ENCODE data around the gene ETV1. TPM values are rescaled to one million over a fixed set of nuclear protein-coding genes. Genes with fewer than 3 reads are reported as not detected.

ETV1 gene
- total and polyA plus RNA-seq, 2 of the 4 experiments (the other 2 are of a cell fraction) = 8.6 to 21.1 TPM

DNA sequence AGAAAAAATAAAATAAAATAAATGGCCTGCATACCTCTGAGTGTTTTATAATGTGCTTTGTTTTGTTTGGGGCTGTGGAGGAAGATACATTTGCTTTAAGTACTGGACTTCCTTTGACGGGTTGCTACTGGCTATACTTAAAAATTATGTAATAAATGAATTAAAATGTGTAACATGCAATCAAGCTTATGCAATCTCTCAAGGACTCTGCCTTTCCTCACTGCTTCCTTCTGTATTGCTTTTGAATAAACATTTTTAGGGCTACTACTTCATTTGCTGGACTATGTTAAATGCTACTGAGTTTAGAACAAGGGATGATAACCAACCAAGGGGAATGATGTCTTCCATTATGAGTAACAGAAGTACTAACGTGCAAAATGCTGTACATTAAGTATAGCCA is 91.6 kb downstream of the ETV1 start:
- DNase-seq (peak; percentile 34), ATAC-seq (ENCODE audit: low read depth) (peak; percentile 56)
- H3K9ac ChIP-seq (ENCODE audit: low read depth, low read length) = no peak overlapping the region
- H3K4ac ChIP-seq (ENCODE audit: low read depth, low read length) = no peak overlapping the region
- H2AK9ac ChIP-seq (replicated peaks; ENCODE audit: low read depth, low read length, poor library complexity) = no peak overlapping the region
- intact Hi-C loops (cut with micrococcal nuclease) (no loop called here), in situ Hi-C loops (cut with MboI; ENCODE audit: low sequenced_read_pairs) (no loop called here), dilution Hi-C loops (cut with HindIII; ENCODE audit: low sequenced_read_pairs, unreplicated experiment) (no loop called here)
- H3K14ac ChIP-seq (replicated peaks; ENCODE audit: low read depth, low read length) = no peak overlapping the region
- H3K9me1 ChIP-seq (ENCODE audit: insufficient read depth, low read length) = no peaks in the 10 kb centered on the region
- no peak overlapping the region for H2BK5ac ChIP-seq (ENCODE audit: low read depth, low read length, poor library complexity, severe bottlenecking)
- peaks cover 1% of the 10 kb centered on the region; the same call in 1 of the 2 replicates for H3K36me3 ChIP-seq (ENCODE audit: control insufficient read depth, insufficient read depth, low read length)
- CTCF ChIA-PET = interaction anchor here (0.6 kb wide), 1 partner anchor 32 kb away, joined by 3 read pairs; no protein-coding TSS in a partner anchor
- no peak overlapping the region for H3K18ac ChIP-seq (ENCODE audit: low read depth, low read length)
- H2AK5ac ChIP-seq (ENCODE audit: low read depth, low read length) = no peak overlapping the region
- H4K8ac ChIP-seq (ENCODE audit: low read depth in 2 of 2, low read length in 2 of 2) = no peak overlapping the region
- no peaks in the 10 kb centered on the region for H3K4me1 ChIP-seq (ENCODE audit: control insufficient read depth, insufficient read depth, low read length)
- no peak overlapping the region for H4K91ac ChIP-seq (ENCODE audit: insufficient read depth, low read depth, low read length)
- no peak overlapping the region for H3K4me2 ChIP-seq (ENCODE audit: low read depth, low read length)
- no peaks in the 10 kb centered on the region for H3K79me1 ChIP-seq (ENCODE audit: low read depth in 1 of 2, low read length in 2 of 2)
- no peak overlapping the region for H3K23ac ChIP-seq (ENCODE audit: low read depth, low read length)
- H3K27ac ChIP-seq (ENCODE audit: insufficient read depth, low read length) = no peak overlapping the region
- WGBS, 2 experiments (ENCODE audit: extremely low coverage in 2 of 2, insufficient read length in 1 of 2) = no CpG with 5 or more reads among the region's 2 CpGs
- H4K5ac ChIP-seq (ENCODE audit: low read depth, low read length) = no peak overlapping the region
- TF ChIP-seq CEBPB (IDR thresholded peaks at IDR 0.05; ENCODE audit: low read depth, low read length) (0 out of 2 replicates have a peak, but pooled peaks have one; percentile 33), CHD1 (IDR thresholded peaks at IDR 0.05; ENCODE audit: low read depth, low read length) (no peak), SMC3 (IDR thresholded peaks at IDR 0.05; ENCODE audit: low read depth, low read length) (no peak)
- no peak overlapping the region for H3K56ac ChIP-seq (ENCODE audit: extremely low read depth, insufficient read depth, low read length)
- no peaks in the 10 kb centered on the region for H4K20me1 ChIP-seq (ENCODE audit: insufficient read depth, low read length)
- H2BK15ac ChIP-seq (ENCODE audit: low read depth, low read length) = no peak overlapping the region
- POLR2A ChIA-PET (ENCODE audit: unreplicated experiment) = no interaction called here
- no peak overlapping the region for H2BK120ac ChIP-seq (ENCODE audit: low read depth, low read length)
- H3K9me3 ChIP-seq (ENCODE audit: control insufficient read depth, insufficient read depth, low read length) = no peaks in the 10 kb centered on the region
- no peak overlapping the region for H3K4me3 ChIP-seq (ENCODE audit: insufficient read depth, low read depth, low read length)
- BruUV-seq (replicated peaks) = no TSS peak
- no peaks in the 10 kb centered on the region for H3K27me3 ChIP-seq (ENCODE audit: control insufficient read depth, insufficient read depth, low read length)
- H2AFZ ChIP-seq (replicated peaks; ENCODE audit: low read length, poor library complexity) = no peak overlapping the region
- no peak overlapping the region for H2BK20ac ChIP-seq (ENCODE audit: low read depth, low read length)
